ENCODE measurements around the gene USP22. TPM values are rescaled to one million over a fixed set of nuclear protein-coding genes. Genes with fewer than 3 reads are reported as not detected.

Gene USP22
- total and polyA plus RNA-seq, 4 donors, result 33.3 to 180 (median 112) TPM

- Histone ChIP-seq H3K27ac (ENCODE audit: low read depth in 1 of 2, low read length in 1 of 2) (no peak overlapping the region), H3K36me3 (ENCODE audit: control insufficient read depth in 4 of 4, insufficient read depth in 4 of 4, low read length in 4 of 4) (peaks cover 32 to 91% (median 81%) of the 10 kb centered on the region in 4 donors), H3K4me3 (no peak overlapping the region), H3K4me1 (ENCODE audit: control insufficient read depth in 5 of 5, insufficient read depth in 5 of 5, low read length in 5 of 5) (no peaks in the 10 kb centered on the region), H3K9ac (ENCODE audit: insufficient read depth in 1 of 2, low read length in 2 of 2) (no peak overlapping the region), H3K27me3 (ENCODE audit: control insufficient read depth in 3 of 3, insufficient read depth in 3 of 3, low read length in 2 of 3) (no peaks in the 10 kb centered on the region), H3K9me3 (ENCODE audit: control insufficient read depth in 4 of 4, insufficient read depth in 3 of 4, low read length in 3 of 4) (no peaks in the 10 kb centered on the region)
- no peak for TF ChIP-seq CTCF (IDR thresholded peaks at IDR 0.05; ENCODE audit: control extremely low read depth, extremely low read depth)
- ATAC-seq (ENCODE audit: insufficient read depth, low FRiP score) (no peak), DNase-seq (no peak)
- 93% methylated on average over 7 of the region's 7 CpGs for WGBS, 2 donors
Observed at GRCh38 chr17:21016826-21017225, 26.0 kb downstream of the USP22 start.

GRCh38 chr17:21015564-21015963, 27.2 kb downstream of the USP22 start:
- no peak overlapping the region for H3K9ac ChIP-seq (ENCODE audit: insufficient read depth in 1 of 2, low read length in 2 of 2)
- H3K36me3 ChIP-seq (ENCODE audit: control insufficient read depth in 4 of 4, insufficient read depth in 4 of 4, low read length in 4 of 4), result peaks cover 29 to 89% (median 82%) of the 10 kb centered on the region in 4 donors
- 84 to 85% methylated on average over 15 of the region's 15 CpGs for WGBS, 2 donors
- H3K4me3 ChIP-seq, result no peak overlapping the region
- DNase-seq (no peak), ATAC-seq (ENCODE audit: insufficient read depth, low FRiP score) (no peak)
- no peaks in the 10 kb centered on the region for H3K4me1 ChIP-seq (ENCODE audit: control insufficient read depth in 5 of 5, insufficient read depth in 5 of 5, low read length in 5 of 5)
- no peak for TF ChIP-seq CTCF (IDR thresholded peaks at IDR 0.05; ENCODE audit: control extremely low read depth, extremely low read depth)
- H3K27me3 ChIP-seq (ENCODE audit: control insufficient read depth in 3 of 3, insufficient read depth in 3 of 3, low read length in 2 of 3), result no peaks in the 10 kb centered on the region
- H3K9me3 ChIP-seq (ENCODE audit: control insufficient read depth in 4 of 4, insufficient read depth in 3 of 4, low read length in 3 of 4), result no peaks in the 10 kb centered on the region
- no peak overlapping the region for H3K27ac ChIP-seq (ENCODE audit: low read depth in 1 of 2, low read length in 1 of 2)

GRCh38 chr17:21014498-21014897, 28.3 kb downstream of the USP22 start:
- no peak overlapping the region for H3K9ac ChIP-seq (ENCODE audit: insufficient read depth in 1 of 2, low read length in 2 of 2)
- H3K9me3 ChIP-seq (ENCODE audit: control insufficient read depth in 4 of 4, insufficient read depth in 3 of 4, low read length in 3 of 4), result no peaks in the 10 kb centered on the region
- no peaks in the 10 kb centered on the region for H3K27me3 ChIP-seq (ENCODE audit: control insufficient read depth in 3 of 3, insufficient read depth in 3 of 3, low read length in 2 of 3)
- WGBS, 2 donors, result 93 to 94% methylated on average over 11 of the region's 11 CpGs
- no peak overlapping the region for H3K27ac ChIP-seq (ENCODE audit: low read depth in 1 of 2, low read length in 1 of 2)
- H3K4me3 ChIP-seq, result no peak overlapping the region
- H3K4me1 ChIP-seq (ENCODE audit: control insufficient read depth in 5 of 5, insufficient read depth in 5 of 5, low read length in 5 of 5), result no peaks in the 10 kb centered on the region
- no peak for TF ChIP-seq CTCF (IDR thresholded peaks at IDR 0.05; ENCODE audit: control extremely low read depth, extremely low read depth)
- DNase-seq (no peak), ATAC-seq (ENCODE audit: insufficient read depth, low FRiP score) (no peak)
- peaks cover 29 to 84% (median 81%) of the 10 kb centered on the region in 4 donors for H3K36me3 ChIP-seq (ENCODE audit: control insufficient read depth in 4 of 4, insufficient read depth in 4 of 4, low read length in 4 of 4)

GRCh38 chr17:21013983-21014382, 28.8 kb downstream of the USP22 start:
- Histone ChIP-seq H3K36me3 (ENCODE audit: control insufficient read depth in 4 of 4, insufficient read depth in 4 of 4, low read length in 4 of 4) (peaks cover 30 to 83% (median 81%) of the 10 kb centered on the region in 4 donors), H3K4me3 (no peak overlapping the region), H3K4me1 (ENCODE audit: control insufficient read depth in 5 of 5, insufficient read depth in 5 of 5, low read length in 5 of 5) (no peaks in the 10 kb centered on the region), H3K9me3 (ENCODE audit: control insufficient read depth in 4 of 4, insufficient read depth in 3 of 4, low read length in 3 of 4) (no peaks in the 10 kb centered on the region), H3K9ac (ENCODE audit: insufficient read depth in 1 of 2, low read length in 2 of 2) (no peak overlapping the region), H3K27me3 (ENCODE audit: control insufficient read depth in 3 of 3, insufficient read depth in 3 of 3, low read length in 2 of 3) (no peaks in the 10 kb centered on the region), H3K27ac (ENCODE audit: low read depth in 1 of 2, low read length in 1 of 2) (no peak overlapping the region)
- ATAC-seq (ENCODE audit: insufficient read depth, low FRiP score) (no peak), DNase-seq (no peak)
- no peak for TF ChIP-seq CTCF (IDR thresholded peaks at IDR 0.05; ENCODE audit: control extremely low read depth, extremely low read depth)
- 88 to 93% methylated on average over 9 of the region's 9 CpGs for WGBS, 2 donors
